H1 (cell line): ENCODE data around the gene XKR8.

Experiments used
- EZH2 ChIP-seq: fragments of 200-600 bp; sonication (generic); IDR thresholded peaks from 2 replicates; pipeline ENCODE4 v1.7.1; 2012; ENCODE audit warnings: low read depth, mild to moderate bottlenecking, moderate library complexity, low read length, inconsistent platforms; ENCODE audit not compliant: severe bottlenecking
- JUND ChIP-seq: IDR thresholded peaks from 2 replicates; pipeline ENCODE4 v1.6.1; 2011; ENCODE audit warnings: mild to moderate bottlenecking, improper control_type of control experiment, low read length
- KDM5A ChIP-seq: fragments of 200-600 bp; IDR thresholded peaks from 2 replicates; pipeline ENCODE4 v1.7.1; 2012; ENCODE audit warnings: mild to moderate bottlenecking, low read length, inconsistent platforms, mixed read lengths
- MAFK ChIP-seq: IDR thresholded peaks from 2 replicates; pipeline ENCODE4 v1.6.1; 2012; ENCODE audit warnings: low read depth, mild to moderate bottlenecking, improper control_type of control experiment, low read length
- RBBP5 ChIP-seq: IDR thresholded peaks from 2 replicates; pipeline ENCODE4 v1.7.1; 2012; ENCODE audit warnings: low read depth, mild to moderate bottlenecking, inconsistent platforms, low read length, moderate library complexity, borderline replicate concordance
- SIN3A ChIP-seq, 2 experiments: IDR thresholded peaks in 1 of 2; conservative IDR thresholded peaks in 1 of 2; 2 replicates each; pipeline ENCODE4 v1.6.1; 2011 to 2012; ENCODE audit warnings: low read length in 2 of 2, improper control_type of control experiment in 1 of 2, low read depth in 1 of 2, mild to moderate bottlenecking in 1 of 2
- SUZ12 ChIP-seq: fragments of 200-600 bp; sonication (generic); IDR thresholded peaks from 2 replicates; pipeline ENCODE4 v1.6.1; 2012; ENCODE audit warnings: mild to moderate bottlenecking, inconsistent platforms, low read length, moderate library complexity, mixed read lengths
- TCF12 ChIP-seq: IDR thresholded peaks from 2 replicates; pipeline ENCODE4 v1.6.1; 2011; ENCODE audit warnings: low read depth, mild to moderate bottlenecking, low read length
- TF ChIP-seq, protein P1 (sequence below), 3 experiments: IDR thresholded peaks; 1 replicate in 2 of 3; 2 replicates in 1 of 3; pipeline versions ENCODE4 v1.5.1 to v1.6.1; 2011; ENCODE audit warnings: low read length in 3 of 3, mild to moderate bottlenecking in 3 of 3, inconsistent platforms in 2 of 3, low read depth in 1 of 3, moderate library complexity in 1 of 3; ENCODE audit not compliant: insufficient read depth in 1 of 3; ENCODE audit errors: control extremely low read depth in 1 of 3

DNA sequence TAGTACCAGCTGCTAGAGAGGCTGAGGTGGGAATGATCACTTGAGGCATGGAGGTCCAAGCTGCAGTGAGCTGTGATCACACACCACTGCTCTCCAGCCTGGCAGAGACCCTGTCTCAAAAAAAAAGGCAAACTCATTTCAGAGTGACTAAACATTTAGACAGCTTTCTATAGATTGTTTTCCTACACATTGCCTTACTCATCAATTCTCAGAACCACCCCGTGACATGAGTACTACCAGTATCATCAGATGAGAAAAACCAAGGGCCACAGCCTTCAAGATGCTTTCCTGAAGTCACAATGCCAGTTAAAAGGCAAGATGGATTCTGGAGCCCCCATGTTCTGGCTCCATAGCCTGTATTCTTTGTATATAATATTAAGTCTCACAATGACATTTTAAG, 47.3 kb upstream of the XKR8 start:
- TF ChIP-seq EZH2 (no peak), KDM5A (no peak), TCF12 (no peak), MAFK (no peak), RBBP5 (no peak), JUND (no peak), SIN3A (conservative IDR thresholded peaks at IDR 0.05 in 1 of 2, IDR thresholded peaks at IDR 0.05 in 1 of 2; ENCODE audit: low read depth in 1 of 2, low read length in 2 of 2) (no peak), SUZ12 (no peak)
- TF ChIP-seq, protein P1, sequence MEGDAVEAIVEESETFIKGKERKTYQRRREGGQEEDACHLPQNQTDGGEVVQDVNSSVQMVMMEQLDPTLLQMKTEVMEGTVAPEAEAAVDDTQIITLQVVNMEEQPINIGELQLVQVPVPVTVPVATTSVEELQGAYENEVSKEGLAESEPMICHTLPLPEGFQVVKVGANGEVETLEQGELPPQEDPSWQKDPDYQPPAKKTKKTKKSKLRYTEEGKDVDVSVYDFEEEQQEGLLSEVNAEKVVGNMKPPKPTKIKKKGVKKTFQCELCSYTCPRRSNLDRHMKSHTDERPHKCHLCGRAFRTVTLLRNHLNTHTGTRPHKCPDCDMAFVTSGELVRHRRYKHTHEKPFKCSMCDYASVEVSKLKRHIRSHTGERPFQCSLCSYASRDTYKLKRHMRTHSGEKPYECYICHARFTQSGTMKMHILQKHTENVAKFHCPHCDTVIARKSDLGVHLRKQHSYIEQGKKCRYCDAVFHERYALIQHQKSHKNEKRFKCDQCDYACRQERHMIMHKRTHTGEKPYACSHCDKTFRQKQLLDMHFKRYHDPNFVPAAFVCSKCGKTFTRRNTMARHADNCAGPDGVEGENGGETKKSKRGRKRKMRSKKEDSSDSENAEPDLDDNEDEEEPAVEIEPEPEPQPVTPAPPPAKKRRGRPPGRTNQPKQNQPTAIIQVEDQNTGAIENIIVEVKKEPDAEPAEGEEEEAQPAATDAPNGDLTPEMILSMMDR (IDR thresholded peaks at IDR 0.05; ENCODE audit: control extremely low read depth in 1 of 3, insufficient read depth in 1 of 3, low read depth in 1 of 3, low read length in 3 of 3) = no peak
